Measurements from ENCODE around the gene SH3BP4.

DNA sequence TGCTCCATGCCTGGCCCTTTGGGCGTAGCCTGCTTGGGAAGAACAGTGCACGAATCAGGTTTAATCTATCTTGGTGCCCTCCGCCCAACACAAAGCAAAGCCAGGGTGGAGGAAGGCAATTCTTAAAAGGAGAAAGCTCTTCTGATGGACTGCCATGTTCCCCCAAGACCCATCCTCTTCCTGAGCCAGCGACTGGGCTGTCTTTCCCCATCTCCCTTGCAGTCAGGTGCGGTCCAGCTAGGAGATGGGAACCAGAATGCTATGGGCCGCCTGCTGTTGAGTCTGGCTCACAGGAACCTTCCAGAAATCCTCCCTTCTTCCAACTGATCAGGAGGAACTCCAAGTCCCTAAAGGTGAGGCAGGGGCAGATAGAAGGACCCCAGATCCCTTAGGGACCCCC is 105.0 kb downstream of the SH3BP4 start:
- TF ChIP-seq, protein P1, sequence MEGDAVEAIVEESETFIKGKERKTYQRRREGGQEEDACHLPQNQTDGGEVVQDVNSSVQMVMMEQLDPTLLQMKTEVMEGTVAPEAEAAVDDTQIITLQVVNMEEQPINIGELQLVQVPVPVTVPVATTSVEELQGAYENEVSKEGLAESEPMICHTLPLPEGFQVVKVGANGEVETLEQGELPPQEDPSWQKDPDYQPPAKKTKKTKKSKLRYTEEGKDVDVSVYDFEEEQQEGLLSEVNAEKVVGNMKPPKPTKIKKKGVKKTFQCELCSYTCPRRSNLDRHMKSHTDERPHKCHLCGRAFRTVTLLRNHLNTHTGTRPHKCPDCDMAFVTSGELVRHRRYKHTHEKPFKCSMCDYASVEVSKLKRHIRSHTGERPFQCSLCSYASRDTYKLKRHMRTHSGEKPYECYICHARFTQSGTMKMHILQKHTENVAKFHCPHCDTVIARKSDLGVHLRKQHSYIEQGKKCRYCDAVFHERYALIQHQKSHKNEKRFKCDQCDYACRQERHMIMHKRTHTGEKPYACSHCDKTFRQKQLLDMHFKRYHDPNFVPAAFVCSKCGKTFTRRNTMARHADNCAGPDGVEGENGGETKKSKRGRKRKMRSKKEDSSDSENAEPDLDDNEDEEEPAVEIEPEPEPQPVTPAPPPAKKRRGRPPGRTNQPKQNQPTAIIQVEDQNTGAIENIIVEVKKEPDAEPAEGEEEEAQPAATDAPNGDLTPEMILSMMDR (IDR thresholded peaks at IDR 0.05) = no peak
- no peak for TF ChIP-seq EZH2 (IDR thresholded peaks at IDR 0.05)

Measured in neural progenitor cell (in vitro differentiated cells).